Activated CD8-positive, alpha-beta memory T cell treated with anti-CD3 and anti-CD28 coated beads for 48 hours (primary cell): Measurements from ENCODE around the gene C1QTNF7.

Experiments used
- DNase-seq, 3 experiments: peaks; one replicate each; pipeline ENCODE4 v3.0.0-alpha.2; 2020; ENCODE audit warnings: low read depth in 2 of 3, low spot score in 2 of 3

The C1QTNF7 gene

DNA sequence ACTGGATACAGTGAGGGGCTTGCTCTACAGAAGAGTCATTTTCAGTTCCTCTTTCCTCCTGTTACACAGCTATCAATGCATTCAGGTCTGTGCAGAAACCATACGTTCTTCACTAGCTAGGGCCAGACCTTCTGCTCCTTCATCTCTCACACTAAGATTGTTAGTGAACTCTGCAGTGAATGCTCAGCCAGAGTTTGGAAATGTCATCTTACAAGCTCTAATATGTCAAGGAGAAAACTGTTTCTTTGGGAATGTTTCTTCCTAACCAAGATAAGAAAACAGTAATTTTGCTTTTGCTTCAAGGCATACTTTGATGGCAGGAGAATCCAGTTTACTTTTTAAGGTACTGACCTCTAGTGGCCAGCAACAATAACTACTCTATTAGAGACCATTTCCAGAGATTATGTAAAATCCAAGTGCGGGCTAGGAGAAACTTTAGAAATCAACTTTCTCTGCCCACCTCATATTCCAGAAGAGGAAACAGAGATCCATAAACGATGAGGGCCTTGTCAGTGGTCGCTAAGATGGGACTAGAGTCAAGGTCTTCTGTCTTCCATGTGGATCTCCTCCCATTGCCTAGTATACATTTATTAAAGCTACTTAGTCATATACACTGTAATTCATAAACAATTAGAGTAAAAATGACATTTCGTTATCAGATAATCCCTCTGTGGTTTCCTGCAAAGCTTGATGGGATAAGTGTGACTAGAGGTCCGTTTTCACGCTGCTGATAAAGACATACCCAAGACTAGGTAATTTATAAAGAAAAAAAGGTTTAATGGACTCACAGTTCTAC lies 29.8 kb downstream of the C1QTNF7 start:
- DNase-seq: no peak

DNA sequence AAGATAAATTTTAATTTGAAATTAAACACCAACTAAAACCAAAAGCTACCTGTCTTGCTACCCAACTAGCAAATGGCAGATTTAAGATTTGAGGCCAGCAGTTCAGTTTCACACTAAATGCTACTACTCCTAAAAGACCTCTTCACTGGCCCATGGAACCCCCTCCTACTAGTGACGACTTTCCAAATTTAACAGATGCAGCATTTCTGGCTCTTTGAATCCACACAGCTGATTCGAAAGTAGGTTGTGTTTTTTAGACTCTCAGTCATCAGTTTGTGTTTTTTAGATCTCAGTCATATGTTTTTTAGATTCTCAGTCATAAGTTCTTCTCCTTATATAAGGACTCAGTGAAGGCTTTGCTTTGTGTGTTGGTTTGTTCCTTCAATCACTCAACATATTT lies 30.8 kb downstream of the C1QTNF7 start:
- no peak for DNase-seq

DNA sequence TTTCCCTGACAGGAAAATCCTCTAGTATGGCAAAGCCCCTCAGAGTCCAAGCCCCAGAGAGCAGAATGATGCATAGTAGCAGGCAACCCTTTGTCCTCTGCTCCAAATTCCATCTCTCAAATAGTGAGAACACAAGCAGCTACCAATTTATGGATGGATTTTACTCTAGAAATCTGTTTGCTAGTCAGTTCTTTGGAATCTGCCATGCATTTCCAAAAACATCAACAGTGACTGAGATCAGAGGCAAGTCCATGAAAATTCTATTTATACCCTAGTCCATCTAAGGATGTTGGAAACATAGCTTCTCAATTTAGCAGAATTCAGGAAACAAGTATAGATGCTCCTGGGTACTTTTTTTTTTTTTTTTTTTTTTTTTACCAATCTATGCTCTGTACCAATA lies 31.9 kb downstream of the C1QTNF7 start:
- DNase-seq: no peak

DNA sequence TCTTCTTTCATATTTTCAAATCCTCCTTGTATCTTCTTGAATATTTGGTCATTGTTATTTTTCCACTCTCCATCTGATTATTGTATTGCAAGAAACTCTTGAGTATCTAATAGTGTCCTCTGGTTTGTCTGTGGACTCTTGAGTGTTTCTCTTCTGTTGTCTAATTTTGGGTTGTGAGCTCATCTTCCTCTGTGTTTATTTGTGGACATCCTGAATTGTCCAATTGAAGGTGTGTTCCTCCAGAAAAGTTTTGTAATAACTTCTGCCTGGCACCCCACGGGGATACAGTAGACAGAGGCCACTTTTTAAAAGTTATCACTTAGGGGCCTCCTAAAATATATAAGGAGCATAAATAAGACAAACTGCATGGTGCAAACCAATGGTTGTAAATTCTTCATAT lies 38.8 kb downstream of the C1QTNF7 start:
- no peak for DNase-seq

DNA sequence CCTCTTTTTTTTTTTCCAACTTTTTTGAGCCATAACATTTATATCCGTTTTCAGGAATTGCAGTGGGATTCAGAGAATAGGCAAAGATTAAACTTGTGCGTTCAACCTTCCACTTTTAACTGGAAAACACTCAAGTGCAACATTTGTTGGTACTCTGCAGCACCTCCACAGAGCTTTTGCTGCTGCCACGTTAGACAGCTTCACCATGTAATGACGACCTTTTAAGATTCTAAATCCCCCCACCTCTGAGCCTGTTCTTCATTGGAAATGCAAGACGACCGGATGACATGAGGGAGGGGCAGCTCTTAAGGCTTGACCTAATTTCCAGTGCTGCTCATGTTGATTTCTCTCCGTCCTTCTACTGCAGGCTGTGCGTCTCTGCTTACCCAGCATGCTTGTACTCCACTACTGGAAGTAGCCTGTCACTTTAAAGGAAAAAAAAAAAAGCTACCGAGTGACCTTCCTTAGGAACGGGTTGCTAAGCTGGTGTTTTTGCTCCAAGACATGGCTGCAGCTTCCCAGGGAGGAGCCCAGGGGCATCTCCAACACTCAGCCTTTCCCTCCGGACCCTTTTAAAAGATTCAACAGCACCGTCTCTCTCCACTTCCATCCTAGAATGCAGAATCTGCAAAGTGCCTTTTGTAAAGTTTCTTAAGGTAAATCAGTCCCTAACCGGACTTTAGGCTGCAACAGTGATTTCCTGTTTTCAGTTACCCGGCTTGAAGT lies 41.7 kb downstream of the C1QTNF7 start, which contains the start of gene CC2D2A:
TSS of gene CC2D2A (plus strand) at position 481 of the 726 bp plus-strand sequence. CDS start 6,051 bp downstream, outside the sequence.
- DNase-seq: no peak

DNA sequence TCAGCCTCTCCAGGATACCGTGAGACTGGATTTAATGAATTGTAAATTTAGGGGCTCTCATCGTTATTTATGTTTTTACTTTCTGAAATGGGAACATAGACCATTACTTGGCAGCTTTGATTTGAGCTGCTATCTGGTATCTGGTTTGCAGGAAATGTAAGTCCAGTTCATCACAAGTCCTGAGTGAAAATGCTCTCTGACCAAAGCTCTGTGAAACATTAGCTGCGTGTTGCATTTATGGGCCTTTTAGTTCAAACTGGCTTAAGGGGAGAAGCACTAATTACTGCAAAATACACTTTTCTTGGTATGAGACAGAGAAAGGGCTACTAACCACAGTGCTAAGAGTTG lies 42.3 kb downstream of the C1QTNF7 start:
- no peak for DNase-seq

DNA sequence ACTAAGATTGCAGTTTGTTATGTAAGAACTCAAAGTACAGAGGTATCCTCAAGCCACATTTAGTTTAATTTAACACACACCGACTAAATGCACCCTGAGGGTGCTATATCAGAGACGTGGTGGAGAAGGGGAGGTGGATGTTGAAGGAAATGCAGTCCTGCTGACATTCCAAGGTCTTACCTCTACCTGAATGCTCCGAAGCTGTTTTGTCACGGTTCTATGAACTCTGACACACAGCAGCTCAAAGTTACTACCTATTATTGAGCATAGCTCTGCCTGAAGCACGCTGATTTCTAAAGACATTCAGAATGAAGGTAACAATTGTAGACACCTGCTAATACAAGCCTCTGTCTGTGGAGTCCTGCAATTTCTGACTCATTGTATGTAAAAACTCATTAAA lies 48.6 kb downstream of the C1QTNF7 start:
- no peak for DNase-seq

DNA sequence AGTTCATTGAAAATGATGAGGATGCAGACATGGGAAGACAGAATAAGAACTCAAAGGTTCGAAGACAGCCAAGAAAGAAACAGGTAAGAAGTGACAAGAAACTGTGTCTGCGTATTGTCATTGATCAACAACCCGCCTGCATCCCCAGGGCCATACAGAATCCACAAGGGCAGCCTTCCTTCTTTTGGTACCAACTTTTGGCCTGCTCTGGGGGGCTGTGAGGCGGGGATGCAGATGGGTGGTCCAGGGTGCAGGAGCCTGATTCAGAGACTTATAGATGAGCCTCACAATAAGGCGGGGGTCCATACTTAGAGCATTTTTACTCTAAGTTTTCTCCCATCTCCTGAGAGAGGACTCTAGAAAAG lies 50.9 kb downstream of the C1QTNF7 start:
- no peak for DNase-seq

DNA sequence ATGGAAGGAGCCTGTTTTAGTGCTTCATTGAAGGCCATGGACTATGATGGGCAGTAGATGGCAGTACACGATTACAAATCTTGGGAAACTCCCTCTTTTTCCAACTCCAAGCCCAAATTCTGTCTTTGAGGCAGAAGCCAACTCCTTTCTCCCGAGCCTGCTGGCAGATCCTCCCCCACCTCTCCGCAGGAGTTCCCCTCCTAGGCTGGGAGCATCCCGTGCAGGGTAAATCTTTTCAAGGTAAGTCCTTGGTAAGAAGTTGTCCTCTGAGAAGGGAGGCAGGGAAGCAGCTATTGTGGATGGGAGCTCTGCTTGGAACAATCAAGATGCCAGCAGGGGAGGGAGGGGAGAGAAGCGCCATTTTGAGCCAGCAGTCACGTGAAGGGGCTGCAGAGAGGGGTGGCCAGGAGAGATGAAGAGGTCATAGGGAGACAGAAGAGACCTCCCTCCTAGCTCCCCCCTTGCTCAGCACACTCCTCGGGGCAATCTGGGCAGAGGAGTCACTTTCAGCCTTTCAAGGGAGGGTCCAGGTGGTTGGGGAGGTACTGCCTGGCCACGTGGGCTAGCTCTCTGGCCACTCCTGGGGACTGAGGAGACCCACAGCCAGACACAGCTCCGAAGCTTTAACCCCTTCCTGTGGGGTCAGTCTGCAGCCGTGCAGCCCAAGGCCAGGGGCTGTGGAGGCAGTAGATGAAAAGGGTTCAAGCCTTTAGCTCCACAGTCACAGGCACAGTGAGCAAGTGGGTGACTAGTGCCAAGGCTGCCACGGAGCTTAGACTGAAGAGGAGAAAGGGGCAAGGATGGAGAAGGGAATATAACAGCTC lies 51.5 kb downstream of the C1QTNF7 start:
- no peak for DNase-seq

DNA sequence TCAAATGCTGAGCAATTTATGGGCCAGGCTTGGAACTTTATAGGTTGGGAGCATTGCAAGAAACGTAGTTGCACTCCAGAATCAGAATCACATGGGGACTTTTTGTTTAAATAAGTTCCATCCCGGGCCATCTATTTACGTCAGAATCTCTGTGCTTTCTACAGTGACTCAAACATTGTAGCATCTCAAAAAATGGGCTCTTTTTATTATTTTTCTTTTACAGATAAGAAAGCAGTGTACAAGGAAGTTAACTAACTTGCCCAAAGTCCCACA lies 52.0 kb downstream of the C1QTNF7 start:
- DNase-seq: no peak

DNA sequence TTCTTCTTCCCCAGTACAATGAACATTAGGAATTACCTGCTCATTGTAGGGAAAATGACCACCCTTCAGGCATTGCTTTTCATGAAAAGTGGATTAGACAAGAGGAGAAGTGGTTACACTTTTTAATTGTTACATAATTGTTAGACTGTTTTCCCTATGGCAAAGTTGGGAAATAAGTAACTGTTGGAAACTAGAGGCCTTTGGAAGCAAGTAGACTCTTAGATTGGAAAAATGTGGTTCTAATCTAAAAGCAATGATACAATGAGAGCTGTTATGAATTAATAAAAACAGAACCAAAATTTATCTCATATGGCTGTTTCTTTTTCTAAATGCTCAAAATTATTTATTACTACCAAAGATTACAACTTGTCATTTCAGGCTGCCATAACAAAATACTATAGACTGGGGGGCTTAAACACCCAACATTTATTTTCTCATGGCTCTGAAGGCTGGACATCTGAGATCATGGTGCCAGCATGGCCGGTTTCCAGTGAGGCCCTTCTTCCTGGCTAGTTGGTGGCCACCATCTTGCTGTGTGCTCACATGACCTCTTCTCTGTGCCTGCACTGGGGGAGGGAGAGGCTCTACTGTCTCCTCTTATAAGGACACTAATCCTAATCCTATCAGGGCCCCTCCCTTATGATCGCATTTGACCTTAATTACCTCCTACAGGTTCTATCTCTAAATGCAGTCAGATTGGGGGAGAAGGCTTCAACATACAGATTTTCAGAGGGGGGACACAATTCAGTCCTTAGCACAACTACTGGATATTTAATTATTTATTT lies 54.3 kb downstream of the C1QTNF7 start:
- DNase-seq: no peak

DNA sequence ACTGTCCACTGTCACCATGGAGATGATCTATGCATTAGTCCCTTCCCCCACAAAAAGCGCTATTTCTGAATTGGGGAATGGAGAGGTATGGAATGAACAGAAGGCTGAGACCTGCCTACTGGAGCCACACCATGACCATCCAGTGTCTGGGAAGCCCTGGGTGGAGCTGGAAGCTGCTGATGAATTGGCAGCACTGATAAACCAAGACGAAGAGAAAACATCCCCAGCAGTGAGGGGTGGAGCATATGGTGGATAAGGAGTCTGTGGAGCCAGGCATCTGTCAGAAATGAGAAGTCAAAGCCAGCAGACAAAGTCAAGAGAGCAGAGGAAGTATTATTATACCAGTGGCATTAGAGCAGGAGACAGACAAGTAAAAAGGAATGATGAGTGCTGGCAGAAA lies 55.0 kb downstream of the C1QTNF7 start:
- no peak for DNase-seq

DNA sequence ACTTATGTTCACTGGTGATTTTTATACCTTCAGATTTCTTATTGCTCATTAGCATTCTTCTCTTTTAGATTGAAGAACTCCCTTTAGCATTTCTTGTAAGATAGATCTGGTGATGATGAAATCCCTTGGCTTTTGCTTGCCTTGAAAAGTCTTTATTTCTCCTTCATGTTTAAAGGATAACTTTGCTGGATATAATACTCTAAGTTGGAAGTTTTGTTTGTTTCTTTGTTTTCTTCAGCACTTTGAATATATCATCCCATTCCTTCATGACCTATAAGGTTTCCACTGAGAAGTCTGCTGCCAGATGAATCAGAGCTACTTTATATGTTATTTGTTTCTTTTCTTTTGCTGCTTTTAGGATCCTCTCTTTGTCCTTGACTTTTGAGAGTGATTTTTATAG lies 60.3 kb downstream of the C1QTNF7 start:
- DNase-seq: no peak

DNA sequence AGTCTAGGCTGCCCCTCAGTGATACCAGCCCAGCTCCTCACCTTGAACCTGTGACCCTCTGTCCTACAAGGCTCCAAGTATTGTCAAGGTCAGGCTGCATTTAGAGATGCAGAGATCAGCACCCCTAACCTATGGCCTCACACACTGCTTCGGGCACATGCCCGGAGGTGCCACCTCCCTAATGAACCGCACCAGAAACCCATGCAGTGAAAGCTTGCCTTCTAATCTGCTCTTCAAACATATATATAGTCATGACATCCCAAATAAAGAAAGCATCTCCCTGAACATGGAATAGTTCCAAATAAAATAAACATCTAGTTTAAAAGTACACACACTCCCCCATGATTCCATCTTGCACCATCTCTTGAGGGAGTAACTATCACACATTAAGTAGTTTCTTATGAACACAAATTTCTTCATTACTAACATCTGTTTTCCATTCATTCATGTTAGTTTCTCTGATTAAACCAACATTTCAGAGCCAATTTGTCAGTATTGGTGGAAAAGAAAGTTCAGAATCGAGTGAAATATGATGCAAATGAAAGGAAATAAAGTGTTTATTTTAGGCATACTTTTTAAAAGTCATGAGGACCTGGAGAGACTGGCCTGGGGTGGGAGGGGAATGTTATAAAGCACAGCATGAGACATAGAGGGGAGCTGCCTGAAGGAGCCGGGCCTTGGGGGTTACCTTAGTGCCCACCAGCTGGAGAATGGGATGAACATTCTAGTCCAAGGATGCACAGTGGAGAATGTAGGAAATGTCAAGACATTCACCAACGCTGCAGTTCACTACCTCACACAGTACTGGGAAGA lies 61.0 kb downstream of the C1QTNF7 start:
- no peak for DNase-seq

DNA sequence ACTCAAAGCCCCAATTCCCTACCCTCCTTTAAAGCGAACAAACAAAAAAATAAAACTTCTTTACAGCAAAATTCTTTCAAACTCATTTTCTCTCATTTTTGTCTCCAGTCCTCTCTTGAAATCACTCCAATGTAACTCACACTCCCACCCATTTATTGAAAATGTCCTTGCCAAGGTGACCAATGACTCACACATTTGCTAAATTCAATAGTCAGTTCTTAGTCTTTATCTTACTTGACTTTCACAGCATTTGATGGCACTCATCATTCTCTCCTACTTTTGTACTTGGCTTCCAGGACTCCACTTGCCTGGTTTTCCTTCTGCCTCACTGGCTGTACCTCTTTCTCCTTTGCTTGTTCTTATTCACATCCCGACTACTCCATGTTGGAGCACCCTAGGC lies 61.7 kb downstream of the C1QTNF7 start:
- no peak for DNase-seq

DNA sequence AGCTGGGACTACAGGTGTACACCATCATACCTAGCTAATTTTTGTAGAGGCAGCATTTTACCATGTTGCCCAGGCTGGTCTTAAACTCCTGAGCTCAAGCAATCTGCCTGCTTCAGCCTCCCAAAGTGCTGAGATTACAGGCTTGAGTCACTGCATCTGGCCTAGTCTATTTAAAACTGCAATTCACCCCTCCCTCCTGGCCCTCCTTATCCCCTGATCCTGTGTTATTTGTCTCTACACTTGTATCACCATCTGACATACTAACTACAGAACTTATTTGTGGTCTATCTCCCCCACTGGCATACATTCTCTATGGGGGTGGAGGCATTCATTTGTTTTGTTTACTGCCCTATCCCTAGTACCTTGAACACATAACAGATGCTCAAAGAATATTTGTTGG lies 65.6 kb downstream of the C1QTNF7 start:
- DNase-seq: no peak

DNA sequence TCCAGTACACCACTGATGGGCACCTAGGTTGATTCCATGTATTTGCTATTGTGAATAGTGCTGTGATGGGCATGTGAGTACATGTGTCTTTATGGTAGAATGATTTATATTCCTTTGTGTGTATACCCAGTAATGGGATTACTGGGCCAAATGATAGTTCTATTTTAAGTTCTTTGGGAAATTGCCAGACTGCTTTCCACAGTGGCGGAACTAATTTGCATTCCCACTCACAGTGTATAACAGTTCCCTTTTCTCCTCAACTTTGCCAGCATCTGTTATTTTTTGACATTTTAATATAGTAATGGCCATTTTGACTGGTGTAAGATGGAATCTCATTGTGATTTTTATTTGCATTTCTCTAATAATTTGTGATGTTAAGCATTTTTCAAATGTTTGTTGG lies 67.8 kb downstream of the C1QTNF7 start:
- DNase-seq: no peak
